IMR-90 (cell line): Measurements from ENCODE around the gene JAKMIP1. TPM values are rescaled to one million over a fixed set of nuclear protein-coding genes. Genes with fewer than 3 reads are reported as not detected.

ENCODE experiments used
- ATAC-seq: fragments of 200-7000 bp; cut with Tn5 transposase; 2 replicates; pipeline ENCODE4 v1.9.1; 2020; ENCODE audit warnings: low read depth, mild to moderate bottlenecking, moderate library complexity
- BruUV-seq: library from RNA; stranded (reverse); fragments of 400-500 nt; replicated peaks from 2 replicates; lab custom pipeline; 2021; lab: Mats Ljungman, UMichigan
- CTCF ChIA-PET: fragments of 300-600 bp; formaldehyde crosslinking; extraction: SDS; loops from one replicate; lab custom pipeline; 2021; ENCODE audit warnings: antibody characterized with exemption; lab: Yijun Ruan, JAX
- POLR2A ChIA-PET: fragments of 300-600 bp; sonication (Branson Sonifier 250); formaldehyde crosslinking; loops from one replicate; lab custom pipeline; 2022; ENCODE audit warnings: antibody characterized with exemption; ENCODE audit not compliant: unreplicated experiment; lab: Charles Lee
- DNase-seq: peaks from one replicate; pipeline ENCODE4 v3.0.0; 2013
- H2AFZ ChIP-seq: replicated peaks from 2 replicates; pipeline ENCODE3; 2013; ENCODE audit warnings: low read length, mild to moderate bottlenecking; ENCODE audit not compliant: poor library complexity
- H2AK5ac ChIP-seq: 2 replicates; pipeline ENCODE4 v1.6.1; 2013; ENCODE audit warnings: low read depth, low read length, inconsistent platforms
- H2AK9ac ChIP-seq: replicated peaks from 2 replicates; pipeline ENCODE3; 2013; ENCODE audit warnings: mild to moderate bottlenecking, low read depth, low read length, moderate library complexity; ENCODE audit not compliant: poor library complexity
- H2BK120ac ChIP-seq: 2 replicates; pipeline ENCODE4 v1.6.1; 2013; ENCODE audit warnings: low read depth, low read length, inconsistent platforms
- H2BK15ac ChIP-seq: 3 replicates; pipeline ENCODE4 v1.6.1; 2013; ENCODE audit warnings: low read depth, low read length, inconsistent platforms
- H2BK20ac ChIP-seq: 2 replicates; pipeline ENCODE4 v1.6.1; 2013; ENCODE audit warnings: low read depth, mild to moderate bottlenecking, inconsistent platforms, low read length, moderate library complexity
- H2BK5ac ChIP-seq: 2 replicates; pipeline ENCODE4 v1.6.1; 2013; ENCODE audit warnings: mild to moderate bottlenecking, low read depth, low read length, inconsistent platforms; ENCODE audit not compliant: poor library complexity, severe bottlenecking
- H3K14ac ChIP-seq: replicated peaks from 2 replicates; pipeline ENCODE4 v1.6.1; 2013; ENCODE audit warnings: low read depth, low read length, inconsistent platforms
- H3K18ac ChIP-seq: 2 replicates; pipeline ENCODE4 v1.6.1; 2013; ENCODE audit warnings: low read depth, low read length, control low read depth
- H3K23ac ChIP-seq: 2 replicates; pipeline ENCODE4 v1.6.1; 2013; ENCODE audit warnings: low read depth, low read length, inconsistent platforms
- H3K27ac ChIP-seq: 2 replicates; pipeline ENCODE4 v1.5.1; 2013; ENCODE audit warnings: mild to moderate bottlenecking, control low read depth, low read length; ENCODE audit not compliant: insufficient read depth
- H3K27me3 ChIP-seq: 2 replicates; pipeline ENCODE4 v1.6.1; 2013; ENCODE audit warnings: low read length; ENCODE audit not compliant: control insufficient read depth, insufficient read depth
- H3K36me3 ChIP-seq: 2 replicates; pipeline ENCODE4 v1.6.1; 2013; ENCODE audit warnings: low read length, mixed read lengths; ENCODE audit not compliant: control insufficient read depth, insufficient read depth
- H3K4ac ChIP-seq: 2 replicates; pipeline ENCODE4 v1.6.1; 2013; ENCODE audit warnings: low read depth, low read length, inconsistent platforms
- H3K4me1 ChIP-seq: 2 replicates; pipeline ENCODE4 v1.6.1; 2013; ENCODE audit warnings: low read length, mixed read lengths; ENCODE audit not compliant: control insufficient read depth, insufficient read depth
- H3K4me2 ChIP-seq: 2 replicates; pipeline ENCODE4 v1.6.1; 2013; ENCODE audit warnings: low read depth, mild to moderate bottlenecking, control low read depth, low read length, moderate library complexity
- H3K4me3 ChIP-seq: 2 replicates; pipeline ENCODE4 v1.5.1; 2013; ENCODE audit warnings: low read depth, mild to moderate bottlenecking, control low read depth, low read length, moderate library complexity; ENCODE audit not compliant: insufficient read depth
- H3K56ac ChIP-seq: 2 replicates; pipeline ENCODE4 v1.6.1; 2013; ENCODE audit warnings: low read length, inconsistent platforms; ENCODE audit not compliant: insufficient read depth; ENCODE audit errors: extremely low read depth
- H3K79me1 ChIP-seq, 2 experiments: 2 replicates each; pipeline ENCODE4 v1.6.1; 2013; ENCODE audit warnings: low read length in 2 of 2, inconsistent platforms in 1 of 2, low read depth in 1 of 2
- H3K9ac ChIP-seq: 2 replicates; pipeline ENCODE4 v1.6.1; 2013; ENCODE audit warnings: low read depth, low read length, control low read depth
- H3K9me1 ChIP-seq: 2 replicates; pipeline ENCODE4 v1.6.1; 2013; ENCODE audit warnings: low read length, inconsistent platforms; ENCODE audit not compliant: insufficient read depth
- H3K9me3 ChIP-seq: 2 replicates; pipeline ENCODE4 v1.6.1; 2013; ENCODE audit warnings: low read length; ENCODE audit not compliant: control insufficient read depth, insufficient read depth
- H4K20me1 ChIP-seq: 2 replicates; pipeline ENCODE4 v1.6.1; 2013; ENCODE audit warnings: low read length, inconsistent platforms; ENCODE audit not compliant: insufficient read depth
- H4K5ac ChIP-seq: 2 replicates; pipeline ENCODE4 v1.6.1; 2013; ENCODE audit warnings: mild to moderate bottlenecking, low read depth, low read length, control low read depth
- H4K8ac ChIP-seq, 2 experiments: 2 replicates each; pipeline ENCODE4 v1.6.1; 2013; ENCODE audit warnings: low read depth in 2 of 2, low read length in 2 of 2, control low read depth in 1 of 2, inconsistent platforms in 1 of 2
- H4K91ac ChIP-seq: 2 replicates; pipeline ENCODE4 v1.6.1; 2013; ENCODE audit warnings: low read depth, low read length, inconsistent platforms; ENCODE audit not compliant: insufficient read depth
- CHD1 ChIP-seq: IDR thresholded peaks from 2 replicates; pipeline ENCODE4 v1.6.1; 2012; ENCODE audit warnings: low read depth, low read length, improper control_type of control experiment
- MAZ ChIP-seq: IDR thresholded peaks from 2 replicates; pipeline ENCODE4 v1.6.1; 2012; ENCODE audit warnings: low read depth, mild to moderate bottlenecking, low read length, improper control_type of control experiment, moderate library complexity, borderline replicate concordance
- MXI1 ChIP-seq: IDR thresholded peaks from 2 replicates; pipeline ENCODE4 v1.6.1; 2012; ENCODE audit warnings: low read depth, mild to moderate bottlenecking, low read length, moderate library complexity, borderline replicate concordance
- SMC3 ChIP-seq: fragments of 150-350 bp; IDR thresholded peaks from 2 replicates; pipeline ENCODE4 v1.6.1; 2016; ENCODE audit warnings: low read depth, mild to moderate bottlenecking, antibody characterized with exemption, low read length, moderate library complexity
- WGBS, 2 experiments: methylation state at CpG; one replicate each; pipeline versions ENCODE4 v1.1.5 to v1.1.7; 2013; ENCODE audit warnings: missing lambda C conversion rate in 2 of 2; ENCODE audit not compliant: insufficient read length in 1 of 2; ENCODE audit errors: extremely low coverage in 2 of 2; 5-methylcytosine and 5-hydroxymethylcytosine counted together
- dilution Hi-C: fragments of 300-500 bp; cut with HindIII; formaldehyde crosslinking; loops from one replicate; pipeline ENCODE4 v1.14.3; 2018; ENCODE audit warnings: low sequenced_read_pairs; ENCODE audit not compliant: unreplicated experiment
- in situ Hi-C: fragments of 300-500 bp; cut with MboI; formaldehyde crosslinking; loops from 3 replicates; pipeline ENCODE4 v1.14.3; 2019; ENCODE audit warnings: low sequenced_read_pairs, inconsistent platforms, mixed read lengths
- intact Hi-C: fragments of 100-400 bp; cut with micrococcal nuclease; formaldehyde crosslinking; loops from 2 replicates; pipeline ENCODE4 v1.10.0; 2022
- polyA plus RNA-seq, 3 experiments: library from polyadenylated mRNA; depleted of rRNA; stranded (reverse); fragments of >200 nt; gene quantifications; 2 replicates each; pipeline ENCODE4 v1.2.3, GENCODE V29; 2012; ENCODE audit warnings: low replicate concordance in 1 of 3
- total RNA-seq: library from RNA; depleted of rRNA; stranded (reverse); fragments of >200 nt; gene quantifications from 2 replicates; pipeline ENCODE4 v1.2.3, GENCODE V29; 2012
- TF ChIP-seq, protein P1 (sequence below): conservative IDR thresholded peaks from 2 replicates; pipeline ENCODE4 v1.5.1; 2012; ENCODE audit warnings: mild to moderate bottlenecking, low read depth, low read length, improper control_type of control experiment
- TF ChIP-seq, protein P2 (sequence below): fragments of 150-350 bp; IDR thresholded peaks from 2 replicates; pipeline ENCODE4 v1.6.1; 2017; ENCODE audit warnings: mild to moderate bottlenecking, antibody characterized with exemption, low read length, low read depth

The JAKMIP1 gene
- total and polyA plus RNA-seq, 2 of the 4 experiments (the other 2 are of a cell fraction), result not detected

DNA sequence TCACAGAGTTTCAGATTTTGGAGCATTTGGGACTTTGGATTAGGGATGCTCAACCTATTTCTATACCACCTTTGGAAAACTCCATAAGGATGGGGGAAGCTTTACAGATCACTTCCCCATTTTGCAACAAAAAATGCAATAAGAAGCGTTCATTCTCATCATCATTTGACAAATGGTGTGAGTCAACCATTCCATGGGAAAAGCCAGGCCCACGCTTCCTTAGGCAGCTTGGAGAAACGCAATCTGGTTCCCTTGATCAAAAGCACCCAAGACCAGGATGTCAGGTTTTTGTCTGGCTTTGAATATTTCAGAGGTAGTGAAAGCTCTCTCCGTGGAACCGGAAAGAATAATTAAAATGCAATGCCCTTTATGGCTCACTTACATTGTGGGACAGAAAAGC lies 102.8 kb downstream of the JAKMIP1 start:
- ChIA-PET POLR2A (no interaction called here), CTCF (no interaction called here)
- H4K8ac ChIP-seq, result no peak overlapping the region
- H2AFZ ChIP-seq, result no peak overlapping the region
- no peak overlapping the region for H3K4ac ChIP-seq
- no peak overlapping the region for H2BK120ac ChIP-seq
- H3K9ac ChIP-seq, result no peak overlapping the region
- H2BK15ac ChIP-seq, result no peak overlapping the region
- intact Hi-C loops, result no loop called here
- in situ Hi-C loops, result no loop called here
- dilution Hi-C loops, result no loop called here
- H2AK5ac ChIP-seq, result no peak overlapping the region
- H3K4me3 ChIP-seq, result no peak overlapping the region
- no peak overlapping the region for H3K23ac ChIP-seq
- H4K5ac ChIP-seq, result no peak overlapping the region
- H4K91ac ChIP-seq, result no peak overlapping the region
- no peak overlapping the region for H3K56ac ChIP-seq
- 70% methylated on average over 2 of the region's 5 CpGs; no CpG with 5 or more reads in 1 of the 2 experiments for WGBS, 2 experiments
- no peaks in the 10 kb centered on the region for H3K27me3 ChIP-seq
- no peak overlapping the region for H3K27ac ChIP-seq
- ATAC-seq (no peak), DNase-seq (no peak)
- H3K4me1 ChIP-seq, result no peaks in the 10 kb centered on the region
- no TSS peak for BruUV-seq
- TF ChIP-seq, protein P1, sequence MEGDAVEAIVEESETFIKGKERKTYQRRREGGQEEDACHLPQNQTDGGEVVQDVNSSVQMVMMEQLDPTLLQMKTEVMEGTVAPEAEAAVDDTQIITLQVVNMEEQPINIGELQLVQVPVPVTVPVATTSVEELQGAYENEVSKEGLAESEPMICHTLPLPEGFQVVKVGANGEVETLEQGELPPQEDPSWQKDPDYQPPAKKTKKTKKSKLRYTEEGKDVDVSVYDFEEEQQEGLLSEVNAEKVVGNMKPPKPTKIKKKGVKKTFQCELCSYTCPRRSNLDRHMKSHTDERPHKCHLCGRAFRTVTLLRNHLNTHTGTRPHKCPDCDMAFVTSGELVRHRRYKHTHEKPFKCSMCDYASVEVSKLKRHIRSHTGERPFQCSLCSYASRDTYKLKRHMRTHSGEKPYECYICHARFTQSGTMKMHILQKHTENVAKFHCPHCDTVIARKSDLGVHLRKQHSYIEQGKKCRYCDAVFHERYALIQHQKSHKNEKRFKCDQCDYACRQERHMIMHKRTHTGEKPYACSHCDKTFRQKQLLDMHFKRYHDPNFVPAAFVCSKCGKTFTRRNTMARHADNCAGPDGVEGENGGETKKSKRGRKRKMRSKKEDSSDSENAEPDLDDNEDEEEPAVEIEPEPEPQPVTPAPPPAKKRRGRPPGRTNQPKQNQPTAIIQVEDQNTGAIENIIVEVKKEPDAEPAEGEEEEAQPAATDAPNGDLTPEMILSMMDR, result no peak
- TF ChIP-seq MXI1 (no peak), MAZ (no peak), SMC3 (no peak), CHD1 (no peak)
- TF ChIP-seq, protein P2, sequence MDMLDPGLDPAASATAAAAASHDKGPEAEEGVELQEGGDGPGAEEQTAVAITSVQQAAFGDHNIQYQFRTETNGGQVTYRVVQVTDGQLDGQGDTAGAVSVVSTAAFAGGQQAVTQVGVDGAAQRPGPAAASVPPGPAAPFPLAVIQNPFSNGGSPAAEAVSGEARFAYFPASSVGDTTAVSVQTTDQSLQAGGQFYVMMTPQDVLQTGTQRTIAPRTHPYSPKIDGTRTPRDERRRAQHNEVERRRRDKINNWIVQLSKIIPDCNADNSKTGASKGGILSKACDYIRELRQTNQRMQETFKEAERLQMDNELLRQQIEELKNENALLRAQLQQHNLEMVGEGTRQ, result no peak
- no peaks in the 10 kb centered on the region for H3K36me3 ChIP-seq
- no peak overlapping the region for H2BK20ac ChIP-seq
- H3K9me3 ChIP-seq, result no peaks in the 10 kb centered on the region
- no peaks in the 10 kb centered on the region for H4K20me1 ChIP-seq
- no peak overlapping the region for H2BK5ac ChIP-seq
- no peak overlapping the region for H3K4me2 ChIP-seq
- no peaks in the 10 kb centered on the region for H3K79me1 ChIP-seq
- no peak overlapping the region for H3K14ac ChIP-seq
- H3K9me1 ChIP-seq, result no peaks in the 10 kb centered on the region
- no peak overlapping the region for H3K18ac ChIP-seq
- no peak overlapping the region for H2AK9ac ChIP-seq
